ENCODE measurements around the gene MED20.

- no peak for TF ChIP-seq POLR2A (IDR thresholded peaks at IDR 0.05)
- TF ChIP-seq CTCF (IDR thresholded peaks at IDR 0.05) = no peak
These were observed 43.8 kb downstream of the MED20 start for GRCh38 chr6:41877051-41877680.

Measured in uterus (tissue), 2 donors.